D341Med (cell line): Measurements from ENCODE around the gene TBC1D17.
"Not testable (repeated sequence)": the region's sequence is repeated elsewhere in the genome, so short reads cannot be mapped to it uniquely, and the experiment has no call there.

Experiments used
- DNase-seq: peaks from one replicate; pipeline ENCODE4 v3.0.0; 2012; ENCODE audit warnings: low spot score

TBC1D17 gene

DNA sequence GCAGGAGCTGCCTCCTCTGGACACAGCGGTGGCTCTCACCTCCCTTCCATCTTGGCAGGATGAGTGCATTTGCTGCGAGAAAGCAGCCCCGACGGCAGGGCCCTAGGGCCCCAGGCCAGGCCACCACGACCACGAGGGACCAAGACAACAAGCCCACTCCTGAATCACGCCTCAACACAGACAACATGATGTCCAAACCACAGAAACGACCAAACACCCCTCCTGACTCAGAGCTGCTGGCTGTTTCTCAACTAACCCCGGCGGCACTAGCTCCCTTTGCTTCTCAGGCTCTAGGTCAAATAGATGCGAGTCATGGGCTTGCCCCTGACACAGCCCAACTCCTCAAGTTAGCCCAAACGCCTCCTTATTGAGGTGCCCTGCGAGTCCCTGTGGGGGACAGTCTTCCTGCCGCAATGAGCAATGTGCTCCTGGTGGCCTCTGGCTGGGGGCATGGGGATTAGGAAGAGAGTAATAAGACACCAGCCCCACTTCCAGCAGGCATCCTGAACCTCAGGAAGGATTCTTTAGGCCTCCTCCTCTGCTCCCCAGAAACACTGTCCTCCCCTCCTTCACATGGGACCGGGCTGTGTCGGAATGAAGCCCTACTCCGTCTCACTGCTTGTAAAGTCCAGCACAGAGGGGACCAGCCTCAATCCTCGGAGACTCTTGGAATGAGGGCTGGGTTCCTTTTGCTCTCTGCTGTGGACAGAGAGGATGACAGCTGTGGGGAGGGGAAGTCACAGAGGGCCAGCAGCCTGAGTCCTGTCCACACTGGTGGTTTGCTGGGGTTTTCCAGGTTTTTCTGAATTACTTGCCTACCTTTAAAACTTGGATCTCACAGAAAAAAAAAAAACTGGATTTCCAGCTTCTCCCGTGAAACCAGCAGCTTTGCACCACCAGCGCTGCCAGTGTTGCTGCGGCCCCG, 44.6 kb downstream of the TBC1D17 start:
- no peak for DNase-seq

DNA sequence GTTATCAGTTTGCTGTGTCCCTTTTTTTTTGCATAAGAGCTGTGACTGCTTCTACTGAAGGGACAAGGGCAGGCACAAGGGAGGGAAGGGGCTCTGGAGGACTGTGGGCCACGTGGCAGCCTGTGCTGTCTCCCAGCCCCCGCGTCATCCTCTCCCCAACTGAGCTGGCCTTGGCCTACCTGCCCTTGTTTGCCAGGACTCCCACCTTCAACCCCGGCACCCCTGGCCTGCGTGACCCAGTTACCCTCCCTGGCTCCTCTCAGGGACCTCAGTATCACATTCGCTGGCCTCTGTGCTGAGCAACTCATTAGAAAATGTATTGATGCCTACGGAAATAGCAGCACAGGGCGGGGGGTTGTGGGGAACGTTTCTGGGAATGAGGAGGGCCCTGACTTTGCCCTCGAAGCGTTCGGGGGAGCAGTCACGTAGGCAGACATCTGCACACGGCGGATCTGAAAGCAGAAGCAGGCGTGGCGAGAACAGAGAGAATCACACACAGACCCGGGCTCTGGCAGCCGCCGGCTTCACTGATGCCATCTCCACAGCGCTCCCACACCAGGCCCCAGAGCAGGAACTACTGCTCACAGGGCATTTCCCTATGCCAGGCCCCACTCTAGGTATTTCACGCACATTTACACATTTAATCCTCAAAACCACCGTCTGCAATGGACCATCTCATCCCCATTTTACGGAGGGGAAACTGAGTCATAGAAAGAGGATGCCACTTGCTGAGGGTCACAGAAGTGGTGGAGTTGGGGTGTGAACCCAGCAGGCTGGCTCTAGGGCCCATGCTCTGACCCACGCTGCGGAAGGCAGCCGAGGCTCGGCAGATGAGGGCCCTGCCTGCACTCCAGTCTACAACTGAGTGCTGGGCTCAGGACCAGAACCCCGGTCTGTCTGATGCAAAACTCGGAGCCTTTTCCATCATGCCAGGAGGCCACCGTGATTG, 45.8 kb downstream of the TBC1D17 start:
- DNase-seq = no peak

DNA sequence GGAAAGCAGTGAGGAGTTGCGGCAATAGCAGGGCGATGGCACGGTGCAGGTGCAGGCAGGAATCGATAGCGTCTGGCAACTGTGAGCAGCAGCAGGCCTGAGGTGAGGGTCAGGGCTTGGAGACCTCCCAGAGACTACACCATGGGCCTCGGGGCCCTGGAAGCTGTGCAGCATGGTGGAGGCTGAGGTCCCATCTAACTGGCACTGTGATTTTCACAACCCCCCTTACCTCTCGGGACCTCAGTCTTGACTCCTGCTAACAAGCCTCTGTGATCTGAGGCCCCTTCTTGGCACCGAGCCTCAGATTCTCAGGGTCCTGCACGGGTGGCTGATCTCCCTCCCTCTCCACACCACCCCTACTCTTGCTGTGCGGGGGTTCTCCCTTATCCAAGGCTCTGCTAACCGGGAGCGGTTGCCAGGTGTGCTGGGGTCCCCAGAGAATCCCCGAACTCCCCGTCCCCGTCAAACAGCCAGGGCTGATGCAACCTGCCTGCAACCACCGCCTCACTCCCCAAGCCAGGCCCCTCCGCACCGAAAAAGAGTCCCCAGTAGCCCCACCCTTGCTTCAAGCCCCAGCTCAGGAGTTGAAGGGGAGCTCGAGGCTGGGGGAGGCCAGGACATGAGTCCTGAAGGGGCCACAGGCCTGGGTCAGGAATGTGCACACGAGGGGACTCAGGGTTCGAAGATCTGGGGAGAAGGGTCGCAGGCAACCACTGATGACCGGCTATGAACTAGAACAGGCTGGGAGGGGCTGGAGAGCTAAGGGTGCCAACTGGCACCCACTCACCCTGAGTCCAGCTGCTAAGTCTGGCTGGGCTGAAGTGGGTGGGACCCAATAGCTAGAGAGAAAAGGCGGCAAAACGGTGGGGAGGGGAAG, 46.7 kb downstream of the TBC1D17 start:
- DNase-seq = peak; percentile 73

DNA sequence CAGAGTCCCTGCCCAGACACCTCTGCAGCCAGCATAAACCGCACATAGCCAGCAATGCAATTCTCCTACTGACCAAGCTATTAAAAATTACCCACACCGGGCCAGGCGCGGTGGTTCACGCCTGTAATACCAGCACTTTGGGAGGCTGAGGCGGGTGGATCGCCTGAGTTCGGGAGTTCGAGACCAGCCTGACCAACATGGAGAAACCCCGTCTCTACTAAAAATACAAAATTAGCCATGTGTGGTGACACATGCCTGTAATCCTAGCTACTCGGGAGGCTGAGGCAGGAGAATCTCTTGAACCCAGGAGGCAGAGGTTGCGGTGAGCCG, 47.3 kb downstream of the TBC1D17 start:
- DNase-seq = not testable (repeated sequence)

DNA sequence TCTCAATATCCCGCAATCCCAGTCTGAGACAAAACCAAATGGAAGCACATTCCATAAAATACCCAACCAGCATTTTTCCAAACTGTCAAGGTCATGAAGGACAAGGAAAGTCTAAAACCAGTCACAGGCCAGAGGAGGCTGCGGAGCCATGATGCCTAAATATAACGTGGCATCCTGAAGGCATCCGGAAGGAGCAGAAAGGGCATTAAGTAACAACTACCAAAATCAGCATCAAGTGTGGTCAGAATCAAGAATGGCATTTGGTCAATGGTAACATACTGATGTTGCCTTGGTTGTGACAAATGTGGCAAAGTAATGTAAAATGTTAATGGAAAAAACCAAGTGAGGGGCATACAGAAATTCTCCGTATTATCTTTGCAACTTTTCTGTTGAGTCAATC, 48.0 kb downstream of the TBC1D17 start:
- DNase-seq = no peak

DNA sequence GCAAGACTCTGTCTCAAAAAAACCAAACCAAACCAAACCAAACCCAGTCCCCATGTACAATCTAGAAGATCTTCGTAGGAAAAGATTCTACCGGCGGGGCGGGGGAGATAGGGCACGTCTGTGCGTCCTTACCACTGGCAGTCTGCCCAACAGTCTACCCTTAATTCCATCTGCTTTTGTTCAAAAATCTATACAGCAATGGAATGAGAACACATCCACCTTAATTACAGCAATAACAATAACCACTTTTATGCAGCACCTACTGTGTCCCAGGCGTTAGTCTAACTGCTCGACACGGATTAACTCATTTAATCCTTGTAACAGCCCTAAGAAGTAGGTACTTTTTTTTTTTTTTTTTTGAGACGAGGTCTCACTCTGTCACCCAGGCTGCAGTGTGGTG, 49.0 kb downstream of the TBC1D17 start:
- DNase-seq = no peak

DNA sequence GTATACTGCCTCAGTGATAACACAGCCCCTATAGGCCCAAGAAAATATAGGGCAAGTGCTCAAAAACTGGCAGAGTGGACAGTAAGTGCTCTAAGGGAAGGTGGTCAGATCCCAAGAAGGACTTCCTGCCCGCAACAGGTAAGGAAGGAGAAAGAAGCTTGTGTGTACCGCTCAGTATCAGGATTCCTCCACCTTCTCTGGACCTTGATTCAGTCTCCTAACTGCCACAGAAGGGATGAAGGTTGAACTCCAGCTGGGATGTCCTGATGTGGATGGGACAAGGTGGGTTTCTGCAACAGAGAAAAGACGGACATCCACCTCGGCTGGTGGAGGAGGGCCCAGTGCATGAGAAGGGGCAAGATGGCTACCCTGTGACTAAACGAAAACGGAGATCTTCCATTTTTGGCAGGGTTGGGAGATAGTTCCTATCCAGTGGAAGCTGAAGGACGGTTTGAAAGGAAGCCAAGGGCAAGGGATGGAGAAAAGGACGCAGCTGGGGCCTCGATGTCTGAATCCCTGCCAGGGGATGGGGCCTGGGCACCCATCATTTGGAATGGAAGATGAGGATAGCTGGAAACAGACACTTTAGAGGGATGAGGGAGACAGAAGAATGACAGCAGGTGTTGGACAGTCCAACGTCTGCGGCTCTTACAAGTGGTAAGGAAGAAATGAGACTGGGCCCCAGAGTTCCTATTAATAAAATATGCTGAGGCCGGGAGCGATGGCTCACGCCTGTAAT, 50.2 kb downstream of the TBC1D17 start:
- DNase-seq = no peak

DNA sequence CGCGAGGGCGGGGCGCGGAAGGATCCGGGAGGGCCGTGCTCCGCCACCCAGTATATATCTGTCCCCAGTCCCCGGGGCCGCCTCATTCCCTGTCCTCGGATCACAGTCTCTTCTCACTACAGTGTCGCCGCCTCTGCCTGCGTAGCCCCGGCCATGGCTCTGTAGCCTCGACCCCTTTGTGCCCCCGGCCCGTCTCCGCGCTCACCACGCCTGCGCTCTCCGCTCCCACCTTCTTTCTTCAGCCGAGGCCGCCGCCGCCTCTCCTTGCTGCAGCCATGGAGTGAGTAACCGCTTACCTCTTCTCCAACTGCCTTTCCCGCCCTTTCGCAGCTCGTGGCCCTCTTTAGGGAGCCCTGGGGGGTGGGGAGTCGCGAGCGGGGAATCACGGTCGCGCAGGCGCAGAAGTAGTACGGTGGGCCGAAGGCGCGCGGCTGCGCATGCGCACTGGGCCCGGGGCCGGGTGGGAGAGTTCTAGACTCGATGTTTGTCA, 51.7 kb downstream of the TBC1D17 start, which contains the start of the genes ATF5 and NUP62:
TSS of gene ATF5 (plus strand) at position 85 of the 490 bp plus-strand sequence. CDS start 1,646 bp downstream, outside the sequence.
TSS of gene NUP62 (minus strand) at position 384 of the 490 bp plus-strand sequence. CDS start 19,697 bp downstream, outside the sequence.
- DNase-seq = peak; percentile 95

DNA sequence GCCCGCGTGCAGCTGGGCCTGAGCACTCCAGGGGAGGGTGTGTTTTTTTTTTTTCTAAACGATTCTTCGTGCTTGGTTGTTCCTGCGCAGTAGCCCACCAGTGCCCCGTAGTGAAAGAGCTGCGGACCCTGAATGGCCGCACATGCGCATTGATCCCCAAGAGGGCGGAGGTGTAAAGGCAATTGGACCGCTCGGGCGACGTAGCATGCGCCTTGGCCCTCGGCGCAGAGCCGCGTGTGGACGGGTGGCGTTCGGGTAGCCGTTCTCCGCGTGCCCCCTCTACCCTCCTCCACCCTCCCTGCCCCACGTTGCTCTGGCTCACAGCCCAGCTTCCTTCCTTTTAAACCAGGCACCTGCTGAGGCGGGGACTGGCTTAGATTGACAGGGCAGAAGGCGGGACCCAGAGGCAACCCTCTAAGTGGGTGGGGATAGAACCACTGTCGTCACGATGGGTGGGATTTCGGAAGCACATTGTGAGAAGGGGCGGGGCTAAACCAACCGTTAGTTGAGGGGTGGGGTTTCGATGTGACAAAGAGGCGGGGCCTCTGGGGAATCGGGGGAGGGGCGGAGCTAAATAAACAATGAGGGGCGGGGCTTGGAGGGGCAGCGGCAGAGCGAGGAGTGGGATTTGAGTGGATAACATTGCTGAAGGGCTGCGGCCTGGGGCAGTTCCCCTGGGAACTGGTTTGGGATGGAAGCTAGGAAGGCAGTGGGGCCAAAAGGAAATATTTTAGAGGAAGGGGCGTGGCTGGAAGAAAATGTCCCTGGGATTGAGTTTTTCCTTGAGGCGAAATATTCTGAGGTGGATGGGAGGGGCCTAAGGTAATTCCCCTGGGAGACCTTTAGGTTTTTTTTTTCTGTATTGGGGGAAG, 52.3 kb downstream of the TBC1D17 start:
- DNase-seq = peak; percentile 91

DNA sequence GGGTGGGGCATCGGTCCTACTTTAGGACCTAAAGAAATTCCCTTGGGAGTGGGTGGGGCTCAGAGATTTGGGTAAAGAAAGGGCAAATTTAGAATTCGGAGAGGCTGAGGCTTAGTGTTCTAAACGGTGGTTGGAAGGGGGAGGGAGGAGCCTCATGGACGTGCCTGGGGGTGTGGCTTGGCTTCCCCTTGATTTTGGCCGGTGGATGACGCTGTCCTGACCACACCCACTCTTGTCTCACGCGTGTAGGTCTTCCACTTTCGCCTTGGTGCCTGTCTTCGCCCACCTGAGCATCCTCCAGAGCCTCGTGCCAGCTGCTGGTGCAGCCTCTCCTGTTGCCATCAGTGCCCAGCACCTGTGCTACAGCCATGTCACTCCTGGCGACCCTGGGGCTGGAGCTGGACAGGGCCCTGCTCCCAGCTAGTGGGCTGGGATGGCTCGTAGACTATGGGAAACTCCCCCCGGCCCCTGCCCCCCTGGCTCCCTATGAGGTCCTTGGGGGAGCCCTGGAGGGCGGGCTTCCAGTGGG, 53.0 kb downstream of the TBC1D17 start:
- no peak for DNase-seq

DNA sequence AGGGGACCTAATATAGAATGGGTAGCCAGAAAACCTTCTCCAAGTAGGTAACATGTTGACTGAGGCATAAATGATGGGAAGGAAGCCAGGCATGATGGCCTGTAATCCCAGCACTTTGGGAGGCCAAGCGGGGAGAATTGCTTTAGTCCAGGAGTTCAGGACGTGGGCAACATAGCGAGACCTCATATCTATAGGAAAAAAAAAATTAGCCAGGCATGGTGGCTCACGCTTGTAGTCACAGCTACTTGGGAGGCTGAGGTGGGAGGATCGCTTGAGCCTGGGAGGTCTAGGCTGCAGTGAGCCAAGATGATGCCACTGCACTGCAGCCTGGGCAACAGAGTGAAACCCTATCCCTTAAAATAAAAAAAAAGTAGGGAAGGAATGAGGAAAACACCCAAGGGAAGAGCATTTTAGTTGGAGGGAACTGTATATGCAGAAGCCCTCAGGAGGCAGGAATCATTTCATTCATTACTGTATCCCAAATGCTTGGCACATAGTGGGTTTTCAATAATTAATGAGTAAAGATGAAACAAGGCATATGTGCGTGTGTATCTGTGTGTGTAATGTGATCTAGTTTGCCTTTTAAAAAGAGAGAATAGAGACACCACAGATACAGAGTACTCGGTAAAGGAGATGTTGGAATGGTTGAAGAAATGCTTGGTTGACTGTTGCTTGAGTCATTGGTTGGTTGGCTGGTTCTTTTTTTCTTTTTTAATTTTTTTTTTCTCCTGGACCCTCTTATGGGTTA, 54.0 kb downstream of the TBC1D17 start:
- DNase-seq = no peak

DNA sequence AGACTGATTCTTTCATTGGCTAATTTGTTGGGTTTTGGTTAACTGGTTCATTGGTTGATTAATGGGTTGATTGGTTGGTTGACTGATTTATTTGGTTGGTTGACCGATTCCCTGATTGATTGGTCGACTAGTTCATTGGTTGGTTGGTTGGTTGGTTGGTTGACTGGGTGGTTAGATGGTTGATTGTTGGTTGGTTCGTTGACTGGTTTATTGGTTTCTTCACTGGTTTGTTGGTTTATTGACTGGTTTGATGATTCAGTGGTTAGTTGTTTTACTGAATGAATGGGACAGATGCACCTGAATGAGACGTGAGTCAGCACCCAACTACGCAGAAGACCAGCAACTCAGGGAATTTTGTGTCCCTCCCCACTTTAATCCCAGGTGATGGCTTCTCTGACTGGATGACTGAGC, 54.5 kb downstream of the TBC1D17 start:
- DNase-seq = no peak

DNA sequence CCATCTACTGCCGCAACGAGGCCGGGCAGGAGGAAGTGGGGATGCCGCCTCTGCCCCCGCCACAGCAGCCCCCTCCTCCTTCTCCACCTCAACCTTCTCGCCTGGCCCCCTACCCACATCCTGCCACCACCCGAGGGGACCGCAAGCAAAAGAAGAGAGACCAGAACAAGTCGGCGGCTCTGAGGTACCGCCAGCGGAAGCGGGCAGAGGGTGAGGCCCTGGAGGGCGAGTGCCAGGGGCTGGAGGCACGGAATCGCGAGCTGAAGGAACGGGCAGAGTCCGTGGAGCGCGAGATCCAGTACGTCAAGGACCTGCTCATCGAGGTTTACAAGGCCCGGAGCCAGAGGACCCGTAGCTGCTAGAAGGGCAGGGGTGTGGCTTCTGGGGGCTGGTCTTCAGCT, 55.2 kb downstream of the TBC1D17 start:
- DNase-seq = no peak

DNA sequence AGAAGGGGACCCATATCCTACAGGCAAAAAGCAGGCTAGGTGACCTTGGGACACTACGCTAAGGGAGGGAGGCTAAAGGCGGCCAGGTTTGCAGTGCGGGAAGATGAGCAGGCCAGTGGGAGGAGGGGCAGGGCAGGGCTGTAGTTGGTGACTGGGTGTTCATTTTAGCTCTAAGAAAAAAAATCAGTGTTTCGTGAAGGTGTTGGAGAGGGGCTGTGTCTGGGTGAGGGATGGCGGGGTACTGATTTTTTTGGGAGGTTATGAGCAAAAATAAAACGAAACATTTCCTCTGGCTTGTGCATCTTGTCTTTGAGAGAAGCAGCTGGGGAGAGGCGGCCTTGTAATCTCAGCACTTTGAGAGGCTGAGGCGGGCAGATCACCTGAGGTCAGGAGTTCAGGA, 56.1 kb downstream of the TBC1D17 start:
- no peak for DNase-seq

DNA sequence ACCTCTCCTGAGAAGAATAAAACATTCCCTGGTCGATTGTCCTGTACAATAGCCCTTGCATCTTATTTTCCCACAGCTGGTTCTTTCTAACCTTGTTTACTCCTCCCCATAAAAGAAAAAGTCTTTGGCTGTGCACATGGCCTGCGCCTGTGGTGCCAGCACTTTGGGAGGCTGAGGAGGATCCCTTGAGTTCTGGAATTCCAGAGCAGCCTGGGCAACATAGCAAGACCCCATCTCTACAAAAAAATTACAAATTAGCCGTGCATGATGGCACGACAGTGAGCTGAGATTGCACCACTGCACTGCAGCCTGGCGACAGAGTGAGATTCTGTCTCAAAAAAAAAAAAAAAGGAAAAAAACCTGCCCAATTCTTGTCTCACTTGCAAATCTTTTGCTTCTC, 59.0 kb downstream of the TBC1D17 start:
- no peak for DNase-seq

DNA sequence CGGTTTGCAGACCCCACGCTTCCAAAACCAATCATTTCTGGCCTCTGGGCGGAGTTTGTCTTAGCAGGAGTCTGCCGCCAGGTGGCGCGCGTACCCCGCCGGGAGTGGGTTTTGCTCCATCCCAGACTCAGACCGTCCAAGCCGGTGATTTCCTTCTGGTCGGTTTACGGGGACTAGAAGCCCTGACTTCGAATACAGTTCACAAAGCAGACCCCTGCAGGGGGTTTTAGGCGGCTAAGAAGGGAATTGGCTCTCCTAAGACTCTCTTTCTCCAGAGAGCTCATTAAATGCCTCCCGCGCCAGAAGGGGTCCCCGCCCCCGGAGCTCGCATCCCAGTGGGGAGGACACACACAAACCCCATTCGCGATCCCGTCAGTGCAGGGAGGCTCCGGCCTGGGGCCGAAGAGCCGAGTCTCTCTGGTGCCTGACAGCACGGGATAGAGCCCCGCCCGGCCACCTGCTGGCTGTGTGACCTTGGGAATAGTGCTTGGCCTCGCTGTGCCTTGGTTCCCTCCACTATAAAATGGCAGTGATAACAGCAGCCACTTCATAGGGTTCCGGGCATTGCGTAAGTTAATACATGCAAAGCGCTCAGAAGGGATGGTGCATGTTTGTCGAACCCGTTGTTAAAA, 60.4 kb downstream of the TBC1D17 start:
- DNase-seq = peak; percentile 87
